RPMI8226 (cell line): Measurements from ENCODE around the gene HTR1E.
"Not testable (repeated sequence)": the region's sequence is repeated elsewhere in the genome, so short reads cannot be mapped to it uniquely, and the experiment has no call there.

Source experiments
- DNase-seq: peaks from one replicate; pipeline ENCODE4 v3.0.0-alpha.2; 2015

HTR1E gene

GRCh38 chr6:87001494-87001893 lies 64.2 kb downstream of the HTR1E start:
- no peak for DNase-seq

- DNase-seq = not testable (repeated sequence)
Observed at GRCh38 chr6:87002391-87002790, 65.1 kb downstream of the HTR1E start.

DNA sequence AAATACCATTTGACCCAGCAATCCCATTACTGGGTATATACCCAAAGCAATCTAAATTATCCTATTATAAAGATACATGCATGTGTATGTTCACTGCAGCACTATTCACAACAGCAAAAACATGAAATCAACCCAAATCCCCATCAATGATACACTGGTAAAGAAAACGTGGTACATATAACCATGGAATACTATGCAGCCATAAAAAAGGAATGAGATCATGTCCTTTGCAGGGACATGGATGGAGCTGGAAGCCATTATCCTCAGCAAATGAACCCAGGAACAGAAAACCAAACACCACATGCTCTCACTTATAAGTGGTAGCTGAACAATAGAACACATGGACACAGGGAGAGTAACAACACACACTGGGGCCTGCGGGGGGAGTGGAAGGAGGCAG lies 69.2 kb downstream of the HTR1E start:
- DNase-seq = not testable (repeated sequence)

DNA sequence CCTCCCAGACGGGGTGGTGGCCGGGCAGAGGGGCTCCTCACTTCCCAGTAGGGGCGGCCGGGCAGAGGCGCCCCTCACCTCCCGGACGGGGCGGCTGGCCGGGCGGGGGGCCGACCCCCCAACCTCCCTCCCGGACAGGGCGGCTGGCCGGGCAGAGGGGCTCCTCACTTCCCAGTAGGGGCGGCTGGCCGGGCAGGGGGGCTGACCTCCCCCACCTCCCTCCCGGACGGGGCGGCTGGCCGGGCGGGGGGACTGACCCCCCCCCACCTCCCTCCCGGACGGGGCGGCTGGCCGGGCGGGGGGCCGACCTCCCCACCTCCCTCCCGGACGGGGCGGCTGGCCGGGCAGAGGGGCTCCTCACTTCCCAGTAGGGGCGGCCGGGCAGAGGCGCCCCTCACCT lies 72.3 kb downstream of the HTR1E start:
- DNase-seq = not testable (repeated sequence)

GRCh38 chr6:87012035-87012434 lies 74.7 kb downstream of the HTR1E start:
- DNase-seq = no peak

GRCh38 chr6:87012743-87013142 lies 75.4 kb downstream of the HTR1E start:
- no peak for DNase-seq

- DNase-seq = no peak
Observed at GRCh38 chr6:87016772-87017171, 79.4 kb downstream of the HTR1E start.

DNA sequence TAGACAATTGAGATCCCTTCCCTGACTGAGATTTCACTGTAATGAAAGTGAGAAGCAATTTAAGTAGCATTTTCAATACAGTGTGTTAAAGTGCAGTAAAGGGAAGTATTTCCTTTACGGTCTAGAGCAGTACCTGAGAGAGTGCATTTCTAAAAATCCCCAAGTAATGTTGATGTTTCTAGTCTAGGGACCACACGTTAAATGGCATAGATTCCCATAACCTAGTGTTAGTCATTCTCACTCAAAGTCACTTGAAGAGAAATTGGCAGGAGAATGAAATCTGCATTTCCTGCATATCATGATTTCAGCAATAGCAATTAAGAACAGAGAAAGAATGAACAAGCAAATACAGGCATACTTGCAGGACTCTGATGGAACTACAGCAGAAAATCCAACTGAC lies 89.7 kb downstream of the HTR1E start:
- DNase-seq = no peak

DNA sequence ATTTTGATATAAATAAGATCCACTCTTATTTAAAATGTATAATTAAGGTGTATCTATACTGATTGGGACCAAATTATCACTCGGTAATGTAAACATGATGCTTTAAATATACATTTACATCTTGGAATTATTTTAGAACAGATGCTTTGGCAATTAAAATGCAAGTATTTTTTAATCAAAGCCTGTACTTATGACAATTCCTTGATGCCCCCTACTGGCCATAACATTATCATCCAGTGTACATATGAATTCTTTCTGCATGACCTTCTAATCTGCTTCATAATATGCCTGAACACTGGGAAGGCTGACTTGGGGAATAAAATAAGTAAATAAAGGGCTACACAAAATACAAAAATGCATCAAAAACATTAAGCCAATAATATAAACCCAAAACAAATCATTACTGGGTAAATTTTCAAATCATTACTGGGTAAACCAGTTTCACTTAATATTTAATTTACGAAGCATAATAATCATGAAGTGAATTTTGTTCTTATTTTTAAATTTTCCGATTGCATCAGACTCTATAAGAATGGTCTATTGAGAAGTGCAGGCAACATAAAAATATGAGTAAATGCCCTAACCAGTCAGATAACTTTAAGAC lies 92.5 kb downstream of the HTR1E start:
- peak; percentile 39 for DNase-seq

DNA sequence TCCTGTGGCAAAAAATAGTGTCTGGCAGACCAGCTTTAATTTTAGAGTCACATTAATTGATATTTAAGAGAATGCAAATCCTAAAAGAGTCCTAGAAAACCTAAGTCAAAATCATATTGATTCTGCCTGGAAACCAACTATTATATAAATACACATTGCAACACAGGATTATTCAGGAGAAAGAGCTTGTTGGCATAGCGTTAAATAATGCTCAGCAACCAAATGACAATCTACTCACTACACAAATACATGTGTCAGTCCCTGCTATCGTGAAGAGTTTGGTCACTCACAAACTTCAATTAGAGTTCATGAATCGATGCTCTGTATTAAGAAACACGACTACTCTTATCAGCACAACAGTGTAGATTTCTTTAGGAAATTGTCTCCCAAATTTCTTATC lies 103.4 kb downstream of the HTR1E start:
- DNase-seq = no peak

DNA sequence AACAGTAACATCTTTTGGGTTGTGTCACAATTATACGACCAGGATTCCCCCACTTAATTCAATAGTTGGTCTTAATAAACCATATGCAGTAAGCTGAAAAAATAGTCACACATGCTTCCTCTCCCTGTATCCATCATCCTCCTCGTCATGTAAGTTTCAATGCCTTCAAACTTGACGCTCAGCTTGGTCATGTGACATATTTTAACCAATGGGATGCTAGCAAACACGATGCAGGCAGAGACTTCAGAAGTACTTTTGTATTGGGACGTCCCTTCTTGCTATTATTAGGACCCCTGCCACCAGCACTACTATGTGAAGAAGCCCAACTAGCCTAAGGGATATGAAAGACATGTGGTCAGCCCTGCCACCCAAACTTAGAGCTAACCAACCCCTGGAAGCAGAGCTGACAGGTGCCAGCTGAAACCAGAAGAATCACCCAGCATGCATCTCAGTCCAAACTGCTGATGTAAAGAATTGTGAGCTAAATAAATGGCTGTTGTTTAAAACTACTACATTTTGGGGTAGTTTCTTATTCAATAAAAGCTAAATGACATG lies 108.3 kb downstream of the HTR1E start:
- no peak for DNase-seq

GRCh38 chr6:87049779-87050178 lies 112.5 kb downstream of the HTR1E start:
- DNase-seq = no peak

- DNase-seq = no peak
Observed at GRCh38 chr6:87053312-87053711, 116.0 kb downstream of the HTR1E start.

DNA sequence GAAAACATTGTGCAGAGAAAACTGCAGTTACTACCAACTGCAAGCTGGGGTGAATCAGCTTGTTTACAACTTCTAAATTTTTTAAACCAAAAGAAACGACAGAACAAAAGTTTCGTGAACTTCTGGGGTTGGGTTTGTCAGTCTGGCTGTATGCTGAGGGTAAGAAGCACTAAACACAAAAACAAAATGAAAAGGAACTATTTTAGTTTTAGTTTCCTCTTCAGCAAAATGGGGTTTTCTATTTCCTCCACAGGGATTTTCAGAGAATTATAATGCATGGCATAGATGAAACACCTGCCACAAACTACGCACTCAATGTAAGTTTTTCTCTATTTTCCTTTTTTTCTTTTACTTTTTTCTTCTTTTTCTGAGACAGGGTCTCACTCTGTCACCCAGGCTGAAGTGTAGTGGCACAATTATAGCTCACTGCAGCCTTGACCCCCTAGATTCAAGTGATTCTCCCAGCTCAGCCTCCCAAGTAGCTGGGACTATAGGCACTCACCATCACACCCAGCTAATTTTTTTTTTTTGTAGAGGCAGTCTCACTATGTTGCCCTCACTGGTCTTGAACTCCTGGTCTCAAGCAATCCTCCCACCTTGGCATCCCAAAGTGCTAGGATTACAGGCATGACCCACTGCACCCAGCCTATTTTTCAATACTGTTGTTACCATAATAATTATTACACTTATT lies 117.0 kb downstream of the HTR1E start:
- no peak for DNase-seq

DNA sequence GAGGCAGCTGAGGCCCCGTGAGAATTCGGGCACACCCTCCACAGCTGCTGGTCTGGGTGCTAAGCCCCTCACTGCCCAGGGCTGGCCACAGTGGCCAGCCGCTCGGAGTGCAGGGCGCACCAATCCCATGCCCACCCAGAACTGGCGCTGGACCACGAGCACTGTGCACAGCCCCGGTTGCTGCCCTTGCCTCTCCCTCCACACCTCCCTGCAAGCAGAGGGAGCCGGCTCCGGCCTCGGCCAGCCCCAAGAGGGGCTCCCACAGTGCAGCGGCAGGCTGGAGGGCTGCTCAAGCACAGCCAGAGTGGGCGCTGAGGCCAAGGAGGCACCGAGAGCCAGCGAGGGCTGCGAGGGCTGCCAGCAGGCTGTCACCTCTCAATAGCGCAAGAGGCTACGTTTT lies 122.6 kb downstream of the HTR1E start:
- no peak for DNase-seq

GRCh38 chr6:87065117-87065516 lies 127.8 kb downstream of the HTR1E start:
- DNase-seq = no peak
